ENCODE measurements around the gene MARCHF6.
"Not testable (repeated sequence)": the region's sequence is repeated elsewhere in the genome, so short reads cannot be mapped to it uniquely, and the experiment has no call there.

Gene MARCHF6

GRCh38 chr5:10323588-10324488, 29.7 kb upstream of the MARCHF6 start:
- DNase-seq = no peak

GRCh38 chr5:10324518-10325370, 28.8 kb upstream of the MARCHF6 start:
- peak; percentile 75 for DNase-seq

- DNase-seq = no peak
Observed at GRCh38 chr5:10328323-10328722, 25.2 kb upstream of the MARCHF6 start.

- no peak for DNase-seq
Observed at GRCh38 chr5:10329446-10329819, 24.1 kb upstream of the MARCHF6 start.

- DNase-seq = no peak
Observed at GRCh38 chr5:10329820-10330481, 23.5 kb upstream of the MARCHF6 start.

GRCh38 chr5:10330511-10331230, 22.8 kb upstream of the MARCHF6 start:
- DNase-seq = no peak

GRCh38 chr5:10331341-10331796, 22.1 kb upstream of the MARCHF6 start:
- DNase-seq = peak; percentile 99

GRCh38 chr5:10332301-10332700, 21.2 kb upstream of the MARCHF6 start:
- no peak for DNase-seq

- no peak for DNase-seq
Observed at GRCh38 chr5:10333154-10334006, 20.1 kb upstream of the MARCHF6 start.

- DNase-seq = no peak
Observed at GRCh38 chr5:10334831-10335230, 18.7 kb upstream of the MARCHF6 start.

- no peak for DNase-seq
Observed at GRCh38 chr5:10335711-10336470, 17.6 kb upstream of the MARCHF6 start.

- no peak for DNase-seq
Observed at GRCh38 chr5:10337107-10337506, 16.4 kb upstream of the MARCHF6 start.

- no peak for DNase-seq
Observed at GRCh38 chr5:10337986-10338385, 15.5 kb upstream of the MARCHF6 start.

- peak; percentile 100 for DNase-seq
Observed at GRCh38 chr5:10338686-10339057, 14.8 kb upstream of the MARCHF6 start.

GRCh38 chr5:10339058-10339811, 14.3 kb upstream of the MARCHF6 start:
- DNase-seq = peak; percentile 100

GRCh38 chr5:10339958-10340357, 13.5 kb upstream of the MARCHF6 start:
- DNase-seq = no peak

GRCh38 chr5:10343486-10343885, 10.0 kb upstream of the MARCHF6 start:
- no peak for DNase-seq

- DNase-seq = not testable (repeated sequence)
Observed at GRCh38 chr5:10344461-10345106, 8.9 kb upstream of the MARCHF6 start.

- no peak for DNase-seq
Observed at GRCh38 chr5:10348258-10348657, 5.2 kb upstream of the MARCHF6 start.
